ENCODE measurements around the gene CXCL16.

GRCh38 chr17:4719684-4720221, 20.0 kb downstream of the CXCL16 start:
- TF ChIP-seq CTCF (IDR thresholded peaks at IDR 0.05), result no peak
- TF ChIP-seq POLR2A (IDR thresholded peaks at IDR 0.05), result no peak
